Left ventricle myocardium superior (tissue), 1 donor: ENCODE measurements around the gene C7orf33. TPM values are rescaled to one million over a fixed set of nuclear protein-coding genes. Genes with fewer than 3 reads are reported as not detected.
"Not testable (repeated sequence)": the region's sequence is repeated elsewhere in the genome, so short reads cannot be mapped to it uniquely, and the experiment has no call there.

Experiments used
- ATAC-seq: fragments of 200-7000 bp; cut with Tn5 transposase; one replicate; pipeline ENCODE4 v1.9.1; 2020; ENCODE audit warnings: mild to moderate bottlenecking, moderate library complexity
- DNase-seq: peaks from one replicate; pipeline ENCODE4 v3.0.0-alpha.2; 2020
- intact Hi-C: fragments of 100-400 bp; cut with micrococcal nuclease; formaldehyde crosslinking; loops from one replicate; pipeline ENCODE4 v1.11.0; 2022
- total RNA-seq: library from RNA; stranded (reverse); fragmentation: NEBNext Ultra II Directional; extraction: Animal tissue kit (Norgen Biotek cat#: 25700); gene quantifications from one replicate; pipeline ENCODE4 v1.2.1, GENCODE V29; 2021
- donor health status: DM: no; HTN: yes; CAD: no; lungs with severe emphysema.

The C7orf33 gene
- total RNA-seq, 1 donor from 2014 or later: not detected

DNA sequence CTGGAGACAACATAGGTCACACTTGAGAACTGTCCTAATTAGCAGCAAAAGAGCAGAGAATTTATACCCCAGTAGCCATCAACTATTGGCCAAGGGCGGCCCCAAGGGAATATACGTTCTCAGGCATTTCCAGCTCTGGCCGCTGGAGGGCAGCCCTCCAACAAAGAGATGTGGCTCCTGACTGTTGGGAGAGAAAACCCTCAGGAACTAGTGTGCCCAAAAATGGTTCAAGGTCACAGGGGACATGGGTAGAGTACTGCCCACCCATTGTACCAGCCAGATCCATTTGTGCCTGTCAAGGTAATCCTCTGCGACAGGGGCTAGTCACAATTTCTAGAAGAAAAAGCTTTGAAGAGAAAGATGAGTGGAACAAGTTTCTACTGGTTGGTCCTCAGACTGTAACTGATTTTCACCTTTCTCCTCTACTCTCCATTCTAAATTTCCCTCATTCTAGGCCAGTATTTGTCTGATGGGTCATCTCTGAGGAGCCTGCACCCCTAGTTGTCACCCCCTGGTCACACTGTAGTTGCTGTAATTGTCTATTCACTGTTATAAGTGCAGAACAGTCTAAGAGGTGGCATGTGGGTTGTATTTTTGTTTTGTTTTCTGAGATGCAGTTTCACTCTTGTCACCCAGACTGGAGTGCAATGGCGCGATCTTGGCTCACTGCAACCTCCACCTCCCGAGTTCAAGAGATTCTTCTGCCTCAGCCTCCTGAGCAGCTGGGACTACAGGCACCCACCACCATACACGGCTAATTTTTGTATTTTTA lies 14.7 kb upstream of the C7orf33 start:
- DNase-seq: peak; percentile 81
- ATAC-seq: peak; percentile 70
- intact Hi-C loops: loop anchor here (2.0 kb wide), 1 partner anchor 387 kb away; no protein-coding TSS in a partner anchor

DNA sequence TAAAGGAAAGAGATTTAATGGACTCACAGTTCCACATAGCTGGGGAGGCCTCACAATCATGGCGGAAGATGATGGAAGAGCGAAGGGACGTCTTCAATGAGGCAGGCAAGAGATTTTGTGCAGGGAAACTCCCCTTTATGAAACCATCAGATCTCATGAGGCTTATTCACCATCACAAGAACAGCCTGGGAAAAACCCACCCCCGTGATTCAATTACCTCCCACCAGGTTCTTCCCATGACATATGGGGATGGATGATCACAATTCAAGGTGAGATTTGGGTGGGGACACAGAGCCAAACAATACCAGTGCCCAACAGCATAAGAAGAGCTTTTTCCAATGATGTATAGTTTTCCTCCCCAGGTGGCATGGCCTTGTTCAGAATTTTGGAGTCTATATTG lies 11.2 kb upstream of the C7orf33 start:
- ATAC-seq (no peak), DNase-seq (no peak)
- intact Hi-C loops: no loop called here

DNA sequence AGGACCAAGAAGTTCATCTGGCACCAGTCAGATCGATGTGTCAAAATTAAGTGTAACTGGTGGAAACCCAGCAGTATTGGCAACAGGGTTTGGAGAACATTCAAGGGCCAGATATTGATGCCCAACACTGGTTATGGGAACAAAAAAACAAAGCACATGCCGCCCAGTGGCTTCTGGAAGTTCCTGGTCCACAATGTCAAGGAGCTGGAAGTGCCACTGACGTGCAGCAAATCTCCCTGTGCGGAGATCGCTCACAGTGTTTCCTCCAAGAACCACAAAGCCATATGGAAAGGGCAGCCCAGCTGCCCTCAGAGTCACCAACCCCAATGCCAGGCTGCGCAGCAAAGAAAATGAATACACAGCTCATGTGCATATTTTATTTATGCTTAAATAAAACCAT lies 10.1 kb upstream of the C7orf33 start:
- DNase-seq (no peak), ATAC-seq (no peak)
- intact Hi-C loops: no loop called here

DNA sequence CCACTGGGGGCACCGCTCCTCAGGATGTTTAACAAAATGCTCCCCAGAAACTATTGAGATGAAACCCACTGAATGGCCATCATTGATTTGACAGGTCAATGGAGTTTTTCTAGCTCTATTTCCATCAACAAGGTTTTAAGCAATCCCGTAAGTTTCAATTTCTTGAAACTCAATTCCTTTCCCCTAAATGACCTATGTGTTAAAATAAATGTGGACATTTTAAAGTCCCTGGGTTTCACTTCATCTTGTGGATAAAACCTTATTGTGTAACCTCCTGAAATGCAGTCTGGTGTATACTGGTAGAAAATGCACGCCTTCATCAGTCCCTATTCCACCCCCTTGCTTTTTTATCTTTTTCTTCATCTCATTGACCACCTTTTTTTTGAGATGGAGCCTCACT lies 8.9 kb upstream of the C7orf33 start:
- intact Hi-C loops: no loop called here
- no peak for DNase-seq
- no peak for ATAC-seq

DNA sequence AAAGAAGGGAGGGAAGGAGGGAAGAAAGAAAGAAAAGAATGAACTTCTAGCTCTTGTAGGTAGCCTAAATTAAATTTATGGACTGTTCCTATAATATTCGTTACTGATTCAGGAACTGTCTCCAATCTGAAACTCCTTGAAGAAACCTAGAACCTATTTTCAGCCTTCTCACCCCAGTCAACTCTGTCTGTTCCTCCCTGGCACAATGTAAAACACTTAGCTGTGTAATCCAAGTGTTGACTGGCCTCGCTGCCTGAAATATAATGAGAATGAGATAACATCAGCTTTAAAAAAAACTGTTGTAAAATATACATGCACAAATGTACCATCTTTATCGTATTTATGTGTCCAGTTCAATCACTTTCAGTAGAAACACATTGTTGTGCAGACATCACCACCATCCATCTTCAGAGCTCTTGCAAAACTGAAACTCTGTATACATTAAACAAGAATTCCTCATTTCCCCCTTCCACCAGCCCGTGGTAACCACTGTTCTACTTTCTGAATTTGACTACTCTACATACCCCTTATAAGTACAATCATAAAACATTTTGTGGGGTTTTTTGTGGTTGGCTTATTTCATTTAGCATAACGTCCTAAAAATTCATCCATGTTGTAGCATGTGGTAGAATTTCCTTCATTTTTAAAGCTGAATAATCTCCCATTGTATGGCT lies 6.3 kb upstream of the C7orf33 start:
- DNase-seq: no peak
- ATAC-seq: no peak
- intact Hi-C loops: no loop called here

DNA sequence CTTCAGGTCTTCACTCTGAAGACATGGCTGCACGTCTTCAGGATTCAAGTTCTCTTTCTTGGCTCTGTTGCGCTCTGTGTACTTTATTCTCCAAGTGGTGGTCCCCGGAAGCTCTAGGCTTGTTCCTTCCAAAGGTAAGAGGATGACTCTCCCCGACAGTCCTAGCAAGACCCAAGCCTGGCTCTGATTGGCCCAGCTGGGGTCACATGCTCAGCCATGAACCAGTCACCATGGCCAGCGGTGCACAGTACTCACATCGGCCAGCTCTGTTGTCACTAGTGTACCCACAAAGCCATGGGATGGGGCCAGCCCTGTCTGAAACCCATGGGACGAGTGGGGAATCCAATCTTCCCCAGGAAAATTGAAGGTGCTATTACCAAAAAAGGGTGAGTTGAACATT lies 5.2 kb upstream of the C7orf33 start:
- intact Hi-C loops: no loop called here

DNA sequence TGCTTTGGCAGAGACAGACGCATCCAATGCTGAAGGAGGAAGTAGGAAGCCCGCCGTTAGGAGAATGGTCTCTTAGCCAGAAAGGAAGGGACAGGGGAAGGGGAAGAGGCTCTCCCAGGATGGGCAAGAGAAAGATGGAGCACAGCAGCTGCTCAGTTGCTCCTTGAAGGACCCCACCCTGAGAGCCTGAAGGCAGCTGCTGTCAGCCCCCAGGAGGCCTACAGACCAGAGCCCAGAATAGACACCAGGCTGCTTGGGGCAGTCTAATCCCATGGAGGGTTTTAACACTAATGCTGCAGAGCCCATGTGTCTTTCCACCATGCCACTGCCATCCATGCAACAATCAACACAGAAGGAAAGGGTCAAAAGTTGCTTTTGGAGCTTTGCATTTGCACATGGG lies 3.5 kb upstream of the C7orf33 start:
- ATAC-seq: no peak
- intact Hi-C loops: no loop called here
- DNase-seq: no peak

More for the DNA sequence above, 5.2 kb upstream of the C7orf33 start:
- ATAC-seq (no peak), DNase-seq (no peak)

DNA sequence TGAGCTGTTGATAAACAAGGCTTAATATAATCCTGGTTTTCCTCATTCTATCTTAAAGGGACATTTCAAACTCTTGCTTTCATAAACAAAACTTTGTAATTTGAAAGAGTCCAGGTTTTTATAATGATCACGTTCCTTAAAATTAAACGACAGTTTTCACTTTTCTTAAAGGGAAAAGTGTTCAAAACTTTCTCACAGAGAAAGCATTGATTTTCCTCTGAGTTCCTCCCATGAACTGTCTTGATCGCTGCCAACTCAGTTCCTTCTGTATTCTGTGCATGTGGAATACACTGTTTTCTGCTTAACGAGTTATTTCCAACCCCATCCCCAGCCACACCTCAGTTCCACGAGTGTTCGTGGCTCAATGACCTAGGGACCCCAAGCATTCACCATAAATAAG lies 2.4 kb upstream of the C7orf33 start:
- intact Hi-C loops: no loop called here
- ATAC-seq (no peak), DNase-seq (no peak)

DNA sequence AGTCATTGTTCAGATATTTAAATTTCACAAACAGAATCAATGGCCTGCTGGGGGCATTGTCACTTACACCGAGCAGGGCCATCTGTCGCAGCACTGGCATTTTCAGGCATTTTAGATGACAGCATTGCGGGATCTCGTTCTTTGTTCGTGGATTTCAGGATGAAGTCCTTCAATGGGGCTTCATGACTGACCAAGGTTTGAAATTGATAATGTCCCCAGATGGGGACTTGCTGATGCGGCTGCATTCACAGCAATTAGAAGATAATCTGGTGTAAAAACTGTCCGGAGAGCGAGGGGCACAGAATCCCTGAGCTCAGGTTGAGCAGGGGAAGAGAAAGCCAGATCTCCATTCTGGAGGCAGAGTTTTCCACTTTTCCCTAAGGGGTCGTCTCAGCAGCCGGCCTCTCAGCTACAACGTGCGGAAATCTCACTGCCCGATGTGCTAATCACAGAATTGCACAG lies 1.9 kb upstream of the C7orf33 start:
- DNase-seq (no peak), ATAC-seq (no peak)
- intact Hi-C loops: no loop called here

DNA sequence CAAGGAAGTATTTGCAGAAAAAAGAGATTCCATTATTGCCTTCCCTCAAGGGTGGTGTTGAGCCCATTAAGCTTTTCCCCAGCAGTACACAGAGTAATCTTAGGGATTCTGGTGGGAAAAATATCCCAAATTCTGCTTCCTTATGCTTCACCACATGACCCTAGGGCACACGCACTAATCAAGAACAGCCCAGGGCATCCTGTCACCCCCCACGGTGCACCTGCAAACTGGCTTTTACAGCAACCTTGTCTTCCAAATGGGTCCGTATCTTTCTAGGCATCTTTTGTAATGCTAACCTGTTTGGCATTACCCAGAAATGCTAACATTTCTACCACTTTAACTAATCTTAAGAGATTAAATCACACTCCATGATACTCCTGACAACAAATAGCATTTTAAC lies 926 bp upstream of the C7orf33 start:
- ATAC-seq (no peak), DNase-seq (no peak)
- intact Hi-C loops: no loop called here

DNA sequence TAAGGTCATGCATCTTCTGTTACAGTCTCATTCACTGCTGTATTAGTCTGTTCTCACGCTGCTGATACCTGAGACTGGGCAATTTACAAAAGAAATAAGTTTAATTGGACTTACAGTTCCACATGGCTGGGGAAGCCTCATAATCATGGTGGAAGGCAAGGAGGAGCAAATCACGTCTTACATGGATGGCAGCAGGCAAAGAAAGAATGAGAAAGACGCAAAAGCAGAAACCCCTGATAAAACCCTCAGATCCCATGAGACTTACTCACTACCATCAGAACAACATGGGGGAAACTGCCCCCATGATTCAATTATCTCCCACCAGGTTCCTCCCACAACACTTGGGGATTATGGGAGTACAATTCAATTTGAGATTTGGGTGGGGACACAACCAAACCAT lies 5.8 kb downstream of the C7orf33 start:
- ATAC-seq, DNase-seq, intact Hi-C loops: not testable (repeated sequence)

DNA sequence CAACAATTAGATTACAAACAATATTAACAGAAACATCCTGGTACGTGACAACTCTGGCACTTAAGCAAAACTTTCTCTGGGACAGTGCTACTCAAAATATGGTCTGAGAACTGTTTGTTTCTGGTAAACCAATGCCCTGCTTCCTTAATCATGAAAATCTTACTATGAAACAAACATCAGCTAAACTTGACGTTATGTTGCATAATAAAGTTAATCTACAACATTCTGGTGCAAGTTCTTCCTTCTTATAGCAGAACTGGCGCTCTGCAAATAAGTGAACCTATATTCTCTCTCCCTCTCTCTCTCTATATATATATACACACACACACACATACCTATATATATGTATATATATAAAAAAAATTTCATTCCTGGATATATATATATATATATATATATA lies 7.8 kb downstream of the C7orf33 start:
- no peak for DNase-seq
- no peak for ATAC-seq
- intact Hi-C loops: no loop called here

DNA sequence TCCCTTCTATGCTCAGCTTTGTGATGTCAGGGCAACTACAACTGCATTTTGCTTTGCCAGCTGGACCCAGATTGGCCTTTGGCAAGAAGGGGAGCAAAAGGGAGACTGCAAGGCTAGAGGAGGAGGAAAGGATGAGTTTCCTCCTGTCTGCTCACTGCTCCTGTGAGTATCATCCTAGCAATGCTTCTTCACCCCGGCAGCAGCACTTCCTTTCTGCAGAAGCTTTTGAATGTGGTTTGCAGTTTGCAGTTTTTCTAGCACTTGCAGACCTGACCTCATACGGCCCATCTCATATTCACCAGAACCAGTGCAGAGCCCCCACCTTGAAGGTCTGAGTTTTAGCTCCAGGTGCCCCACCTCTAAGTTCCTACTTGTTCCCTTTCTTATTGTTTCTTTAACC lies 14.8 kb downstream of the C7orf33 start:
- DNase-seq (no peak), ATAC-seq (no peak)
- intact Hi-C loops: no loop called here

DNA sequence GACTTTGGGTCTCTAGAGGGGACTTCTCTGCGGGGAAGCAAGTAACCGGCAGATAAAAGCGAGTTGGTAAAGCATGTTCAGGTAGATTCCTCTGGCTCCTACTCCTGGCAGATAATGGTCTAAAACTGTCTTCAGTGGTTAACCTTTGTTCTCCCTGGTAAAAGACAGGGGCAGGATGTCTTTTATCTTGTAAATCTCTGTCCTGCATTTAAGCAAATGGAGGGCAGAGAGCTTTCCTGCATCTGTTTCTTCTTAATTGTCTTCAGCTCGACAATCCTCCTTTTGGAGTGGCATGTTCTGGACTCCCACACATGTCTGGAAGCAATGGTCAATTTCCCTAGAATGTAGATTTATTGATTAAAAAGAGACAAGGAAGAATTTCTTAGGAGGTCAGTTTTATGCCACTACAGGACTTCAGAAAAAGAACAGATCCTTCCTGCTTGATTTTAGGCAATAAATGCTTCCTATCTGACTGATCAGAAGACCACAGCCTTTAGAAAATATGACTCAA lies 16.6 kb downstream of the C7orf33 start:
- ATAC-seq: no peak
- intact Hi-C loops: no loop called here
- DNase-seq: no peak

DNA sequence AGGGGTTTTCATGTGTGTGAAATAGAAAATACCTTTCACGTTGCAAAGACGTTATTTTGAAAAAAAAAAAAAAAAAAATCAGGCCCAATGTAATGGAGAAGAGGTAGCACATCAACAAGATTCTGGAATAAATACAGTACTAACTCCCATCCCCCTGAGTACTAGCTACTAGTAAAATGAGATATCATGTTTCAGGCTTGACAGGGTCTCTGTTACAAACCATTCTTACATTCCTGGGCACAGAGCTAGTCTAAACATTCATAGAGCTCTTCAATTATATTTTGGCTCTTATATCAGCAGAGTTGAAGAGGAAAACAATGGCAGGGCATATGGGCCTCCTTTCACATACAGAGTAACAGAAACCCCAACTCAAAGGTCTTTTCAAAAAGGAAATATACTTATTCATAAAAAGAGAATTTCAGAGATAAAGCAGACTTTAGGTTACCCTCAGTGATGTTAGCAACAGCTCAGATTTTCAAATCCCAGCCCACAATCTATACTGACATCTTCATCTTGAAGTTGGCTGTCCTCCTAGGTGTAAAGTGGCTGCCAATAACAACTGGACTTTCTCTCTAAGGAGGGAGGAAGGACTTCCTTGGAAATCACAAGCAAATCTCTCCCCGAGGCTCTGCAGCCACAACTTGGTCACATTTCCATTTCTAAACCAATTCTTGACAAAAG lies 18.6 kb downstream of the C7orf33 start:
- DNase-seq: no peak
- intact Hi-C loops: no loop called here
- no peak for ATAC-seq

DNA sequence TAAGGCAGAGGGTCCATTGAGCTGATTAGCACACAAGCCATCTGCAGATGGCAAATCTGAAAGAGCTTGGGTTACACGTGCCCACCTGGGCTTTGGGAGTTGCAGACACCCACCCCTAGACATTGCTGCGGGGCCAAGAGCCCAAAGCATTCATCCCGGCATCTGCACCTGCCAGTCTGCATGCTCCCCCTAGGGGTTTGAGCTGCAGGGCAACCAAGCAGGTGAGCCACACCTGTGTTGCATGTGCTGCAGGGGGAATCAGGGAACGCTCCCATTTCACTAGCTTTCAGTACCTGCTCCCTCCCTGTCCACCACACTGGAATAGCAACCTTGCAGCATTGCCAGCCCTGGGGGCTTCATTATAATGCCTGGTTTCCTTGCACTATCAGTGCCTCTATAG lies 21.1 kb downstream of the C7orf33 start:
- DNase-seq (no peak), ATAC-seq (no peak)
- intact Hi-C loops: no loop called here

DNA sequence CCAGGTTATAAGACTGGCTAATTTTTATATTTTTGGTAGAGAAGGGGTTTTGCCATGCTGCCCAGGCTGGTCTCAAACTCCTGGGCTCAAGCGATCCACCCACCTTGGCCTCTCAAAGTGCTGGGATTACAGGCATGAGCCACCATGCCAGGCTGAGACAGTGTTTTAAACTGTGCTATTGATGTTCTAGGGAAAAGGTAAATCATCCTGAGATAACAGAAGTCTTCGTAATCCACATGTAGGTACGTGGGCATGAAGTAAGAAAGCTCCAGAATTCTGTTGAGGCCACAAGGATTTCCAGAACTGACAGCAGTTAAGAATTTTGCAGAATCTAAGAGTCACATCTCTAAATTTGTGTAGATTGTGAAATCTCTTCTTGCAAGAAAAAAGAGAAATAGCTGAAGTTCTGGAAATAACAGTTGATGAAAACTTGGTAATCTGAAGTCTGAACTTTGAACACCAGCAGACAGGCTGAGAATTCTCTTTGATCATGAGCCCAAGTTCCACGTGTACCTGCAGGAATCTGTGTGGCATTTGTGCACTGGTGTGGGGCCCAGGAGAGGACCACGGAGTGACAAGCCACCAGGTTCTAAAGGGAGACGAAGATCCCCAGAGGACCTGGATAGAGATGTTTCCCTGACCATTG lies 24.6 kb downstream of the C7orf33 start:
- no peak for DNase-seq
- intact Hi-C loops: no loop called here
- ATAC-seq: no peak

DNA sequence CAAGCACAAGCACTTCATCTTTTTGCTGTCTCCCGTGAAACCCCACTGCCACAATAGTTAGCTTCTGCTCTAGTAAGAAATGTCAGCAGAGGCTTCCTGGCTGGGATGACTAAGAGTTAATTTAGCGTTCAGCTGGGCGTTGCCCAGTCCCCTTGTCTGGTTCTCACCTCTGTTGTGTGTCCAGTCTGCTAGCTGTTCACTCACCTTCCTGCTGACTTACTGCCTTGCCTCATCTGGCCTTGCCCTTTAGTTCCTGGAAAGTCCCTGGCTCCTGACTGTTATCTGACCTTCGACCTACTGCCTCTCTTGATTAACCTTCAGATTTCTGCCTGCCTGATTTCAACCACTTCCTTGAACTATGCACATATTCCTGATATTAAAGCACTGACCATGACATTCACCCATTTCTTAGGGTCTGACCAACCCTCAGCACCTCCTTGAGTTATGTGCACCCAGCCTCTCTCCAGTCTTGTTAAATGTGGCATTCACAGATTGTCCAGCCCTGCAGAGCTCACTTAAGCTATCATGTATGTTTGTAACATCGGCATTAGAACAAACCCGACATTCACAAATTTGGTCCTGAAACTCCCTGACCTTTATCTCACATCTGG lies 30.3 kb downstream of the C7orf33 start:
- no peak for DNase-seq
- intact Hi-C loops: no loop called here
- ATAC-seq: no peak

DNA sequence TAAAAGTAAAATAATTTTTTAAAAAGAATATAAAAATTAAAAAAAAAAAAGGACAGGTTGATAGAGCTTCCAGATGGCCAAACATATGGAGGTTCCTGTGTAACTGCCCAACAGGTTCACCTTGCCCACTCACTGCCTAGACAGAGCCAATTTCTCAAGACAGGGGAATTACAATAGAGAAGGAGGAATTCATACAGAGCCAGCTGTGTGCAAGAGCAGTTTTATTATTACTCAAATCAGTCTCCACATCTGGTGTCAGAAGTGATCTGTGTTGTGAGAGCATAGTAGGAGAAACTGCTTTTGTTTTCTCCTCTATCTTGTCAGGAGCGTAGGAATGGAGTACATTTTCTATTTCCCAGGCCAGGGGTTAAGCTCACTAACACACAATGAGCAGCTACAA lies 31.0 kb downstream of the C7orf33 start:
- ATAC-seq (no peak), DNase-seq (no peak)
- intact Hi-C loops: no loop called here
